ENCODE results near the gene ZMYM2. TPM values are rescaled to one million over a fixed set of nuclear protein-coding genes. Genes with fewer than 3 reads are reported as not detected.

The ZMYM2 gene
- total RNA-seq, 4 donors from 2014 or later: 50.3 to 149 (median 77.1) TPM

DNA sequence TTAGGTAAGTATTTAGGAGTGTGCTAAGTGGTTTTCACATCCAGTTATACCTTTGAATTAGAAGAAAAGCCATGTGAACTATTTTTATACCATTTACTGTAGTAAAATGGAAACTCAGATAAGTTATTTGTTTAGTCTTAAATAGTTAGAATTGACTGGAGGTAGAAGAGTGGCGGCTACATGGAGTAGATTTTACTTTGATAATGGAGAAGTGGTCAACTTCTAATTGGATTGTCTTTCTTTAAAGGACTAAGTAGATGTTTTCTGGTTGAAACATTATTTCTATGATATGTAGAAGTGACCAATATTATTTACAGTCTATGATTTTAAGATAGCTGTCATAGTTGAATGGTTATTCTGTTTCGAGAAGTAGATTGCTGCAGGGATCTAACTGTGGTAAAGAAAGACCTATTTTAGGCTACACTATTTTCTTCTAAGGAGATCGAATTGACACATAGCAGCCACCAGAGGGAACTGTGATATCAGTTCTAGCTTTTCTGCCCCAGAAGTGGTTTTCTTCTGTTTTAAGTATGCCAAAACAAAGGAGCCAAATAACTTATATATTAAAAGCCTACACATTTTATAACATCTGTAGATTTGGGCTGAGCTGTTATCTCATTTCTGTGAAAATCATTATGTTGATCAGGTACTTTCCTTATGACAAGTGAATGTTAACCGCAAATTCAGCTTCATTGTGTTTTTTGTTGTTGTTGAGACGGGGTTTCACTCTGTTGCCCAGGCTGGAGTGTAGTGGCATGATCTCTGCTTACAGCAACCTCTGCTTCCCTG lies 26.1 kb downstream of the ZMYM2 start:
- DNase-seq: no peak
- Histone ChIP-seq H3K27me3 (no peaks in the 10 kb centered on the region), H3K4me1 (no peaks in the 10 kb centered on the region), H3K27ac (no peak overlapping the region), H3K4me3 (no peak overlapping the region), H3K9me3 (no peaks in the 10 kb centered on the region), H3K36me3 (peaks cover 0 to under 1% (median 0%) of the 10 kb centered on the region in 3 donors)
- TF ChIP-seq, protein P1, sequence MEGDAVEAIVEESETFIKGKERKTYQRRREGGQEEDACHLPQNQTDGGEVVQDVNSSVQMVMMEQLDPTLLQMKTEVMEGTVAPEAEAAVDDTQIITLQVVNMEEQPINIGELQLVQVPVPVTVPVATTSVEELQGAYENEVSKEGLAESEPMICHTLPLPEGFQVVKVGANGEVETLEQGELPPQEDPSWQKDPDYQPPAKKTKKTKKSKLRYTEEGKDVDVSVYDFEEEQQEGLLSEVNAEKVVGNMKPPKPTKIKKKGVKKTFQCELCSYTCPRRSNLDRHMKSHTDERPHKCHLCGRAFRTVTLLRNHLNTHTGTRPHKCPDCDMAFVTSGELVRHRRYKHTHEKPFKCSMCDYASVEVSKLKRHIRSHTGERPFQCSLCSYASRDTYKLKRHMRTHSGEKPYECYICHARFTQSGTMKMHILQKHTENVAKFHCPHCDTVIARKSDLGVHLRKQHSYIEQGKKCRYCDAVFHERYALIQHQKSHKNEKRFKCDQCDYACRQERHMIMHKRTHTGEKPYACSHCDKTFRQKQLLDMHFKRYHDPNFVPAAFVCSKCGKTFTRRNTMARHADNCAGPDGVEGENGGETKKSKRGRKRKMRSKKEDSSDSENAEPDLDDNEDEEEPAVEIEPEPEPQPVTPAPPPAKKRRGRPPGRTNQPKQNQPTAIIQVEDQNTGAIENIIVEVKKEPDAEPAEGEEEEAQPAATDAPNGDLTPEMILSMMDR (IDR thresholded peaks at IDR 0.05): peak in 4 of 6 experiments; percentile 16 to 41 (median 37)
- no peak for TF ChIP-seq POLR2A (IDR thresholded peaks at IDR 0.05)

DNA sequence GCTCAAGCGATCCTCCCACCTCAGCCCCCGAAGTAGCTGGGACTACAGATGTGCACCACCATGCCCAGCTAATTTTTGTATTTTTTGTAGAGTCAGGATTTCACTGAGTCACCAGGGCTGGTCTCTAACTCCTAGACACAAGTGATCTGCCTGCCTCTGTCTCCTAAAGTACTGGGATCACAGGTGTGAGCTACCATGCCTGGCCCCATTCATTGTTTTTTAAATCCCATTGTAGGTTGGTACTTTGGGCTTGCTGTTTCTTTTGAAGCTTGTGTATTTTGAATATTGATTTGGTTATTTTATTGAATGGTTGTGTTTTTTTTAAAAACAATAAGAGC lies 26.7 kb downstream of the ZMYM2 start:
- Histone ChIP-seq H3K4me3 (no peak overlapping the region), H3K27ac (no peak overlapping the region), H3K4me1 (no peaks in the 10 kb centered on the region), H3K27me3 (no peaks in the 10 kb centered on the region), H3K36me3 (no peaks in the 10 kb centered on the region), H3K9me3 (no peaks in the 10 kb centered on the region)
- DNase-seq: no peak
- no peak for TF ChIP-seq POLR2A (IDR thresholded peaks at IDR 0.05)
- TF ChIP-seq, protein P1 (IDR thresholded peaks at IDR 0.05): no peak

DNA sequence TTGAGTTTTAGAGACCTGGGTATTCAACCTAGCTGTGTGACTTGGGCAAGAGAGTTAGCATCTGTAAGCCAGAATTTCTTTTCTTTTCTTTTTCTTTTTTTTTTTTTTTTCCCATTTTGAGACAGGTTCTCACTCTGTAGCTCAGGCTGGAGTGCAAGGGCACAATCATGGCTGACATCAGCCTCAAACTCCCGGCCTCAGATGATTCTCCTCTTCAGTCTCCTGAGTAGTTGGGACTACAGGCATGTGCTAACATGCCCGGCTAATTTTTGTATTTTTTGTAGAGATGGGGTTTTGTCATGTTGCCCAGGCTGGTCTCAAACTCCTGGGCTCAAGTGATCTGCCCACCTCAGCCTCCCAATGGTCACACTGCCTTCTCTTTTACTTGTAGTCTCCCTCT lies 33.0 kb downstream of the ZMYM2 start:
- TF ChIP-seq, protein P1 (IDR thresholded peaks at IDR 0.05): no peak
- TF ChIP-seq POLR2A (IDR thresholded peaks at IDR 0.05): no peak
- DNase-seq: no peak
- H3K36me3 ChIP-seq: peaks cover 0 to 36% (median 0%) of the 10 kb centered on the region in 3 donors

DNA sequence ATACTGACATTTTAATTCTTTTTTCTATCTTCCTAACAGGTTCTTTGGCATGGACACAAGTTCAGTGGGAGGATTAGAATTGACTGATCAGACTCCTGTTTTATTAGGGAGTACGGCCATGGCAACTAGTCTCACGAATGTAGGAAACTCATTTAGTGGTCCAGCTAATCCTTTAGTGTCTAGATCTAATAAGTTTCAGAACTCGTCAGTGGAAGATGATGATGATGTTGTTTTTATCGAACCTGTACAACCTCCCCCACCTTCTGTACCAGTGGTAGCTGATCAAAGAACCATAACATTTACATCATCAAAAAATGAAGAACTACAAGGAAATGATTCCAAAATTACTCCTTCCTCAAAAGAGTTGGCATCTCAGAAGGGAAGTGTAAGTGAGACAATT lies 34.5 kb downstream of the ZMYM2 start:
- DNase-seq: no peak
- no peak for TF ChIP-seq POLR2A (IDR thresholded peaks at IDR 0.05)
- TF ChIP-seq, protein P1 (IDR thresholded peaks at IDR 0.05): no peak
- Histone ChIP-seq H3K27me3 (no peaks in the 10 kb centered on the region), H3K4me1 (no peaks in the 10 kb centered on the region), H3K27ac (no peak overlapping the region), H3K36me3 (peaks cover 0 to 39% (median 0%) of the 10 kb centered on the region in 3 donors), H3K9me3 (no peaks in the 10 kb centered on the region), H3K4me3 (no peak overlapping the region)

More for the DNA sequence above, 33.0 kb downstream of the ZMYM2 start:
- Histone ChIP-seq H3K4me3 (no peak overlapping the region), H3K9me3 (no peaks in the 10 kb centered on the region), H3K4me1 (no peaks in the 10 kb centered on the region), H3K27ac (no peak overlapping the region), H3K27me3 (no peaks in the 10 kb centered on the region)

DNA sequence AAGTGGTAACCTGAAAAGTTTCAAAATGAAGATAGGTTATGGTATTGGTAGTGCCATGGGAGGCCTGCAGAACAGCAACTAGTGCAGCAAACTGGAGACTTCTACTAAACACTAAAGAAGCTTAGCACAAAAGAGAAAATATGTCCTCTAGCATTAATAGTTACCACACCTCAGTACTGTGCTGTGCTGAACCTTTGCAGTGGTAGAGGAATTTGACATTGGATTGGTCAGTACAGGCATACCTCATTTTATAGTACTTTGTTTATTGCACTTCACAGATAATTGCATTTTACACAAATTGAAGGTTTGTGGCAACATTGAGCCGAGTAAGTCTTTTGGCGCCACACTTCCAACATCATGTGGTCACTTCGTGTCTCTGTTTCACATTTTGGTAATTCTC lies 40.4 kb downstream of the ZMYM2 start:
- TF ChIP-seq, protein P1 (IDR thresholded peaks at IDR 0.05): no peak
- TF ChIP-seq POLR2A (IDR thresholded peaks at IDR 0.05): no peak
- no peak for DNase-seq
- H3K27ac ChIP-seq: no peak overlapping the region
- H3K27me3 ChIP-seq: no peaks in the 10 kb centered on the region
- no peaks in the 10 kb centered on the region for H3K4me1 ChIP-seq
- H3K36me3 ChIP-seq: peaks cover 0 to 38% (median 0%) of the 10 kb centered on the region in 3 donors
- no peaks in the 10 kb centered on the region for H3K9me3 ChIP-seq
- no peak overlapping the region for H3K4me3 ChIP-seq
